ENCODE data around the gene TCF25. TPM values are rescaled to one million over a fixed set of nuclear protein-coding genes. Genes with fewer than 3 reads are reported as not detected.

TCF25 gene
- total RNA-seq, 3 donors from 2014 or later = 169 to 243 (median 176) TPM

GRCh38 chr16:89853306-89853993 lies 19.9 kb upstream of the TCF25 start:
- TF ChIP-seq POLR2A (IDR thresholded peaks at IDR 0.05) (no peak), CTCF (IDR thresholded peaks at IDR 0.05) (no peak), POLR2AphosphoS5 (IDR thresholded peaks at IDR 0.05) (no peak)
- Histone ChIP-seq H3K27me3 (no peaks in the 10 kb centered on the region), H3K36me3 (no peaks in the 10 kb centered on the region), H3K27ac (no peak overlapping the region), H3K4me3 (no peak overlapping the region), H3K4me1 (no peaks in the 10 kb centered on the region), H3K9me3 (no peaks in the 10 kb centered on the region)
- intact Hi-C loops (cut with DNase I; ENCODE audit: low total_unique reads) = no loop called here
- no peak for DNase-seq (ENCODE audit: low spot score in 2 of 2)

- Histone ChIP-seq H3K27me3 (no peaks in the 10 kb centered on the region), H3K4me3 (no peak overlapping the region), H3K9me3 (no peaks in the 10 kb centered on the region), H3K36me3 (no peaks in the 10 kb centered on the region), H3K4me1 (no peaks in the 10 kb centered on the region), H3K27ac (no peak overlapping the region)
- TF ChIP-seq CTCF (IDR thresholded peaks at IDR 0.05) (no peak), POLR2A (IDR thresholded peaks at IDR 0.05) (no peak), POLR2AphosphoS5 (IDR thresholded peaks at IDR 0.05) (no peak)
- intact Hi-C loops (cut with DNase I; ENCODE audit: low total_unique reads) = no loop called here
- no peak for DNase-seq (ENCODE audit: low spot score in 2 of 2)
These were observed 18.0 kb upstream of the TCF25 start for GRCh38 chr16:89855301-89855945.

GRCh38 chr16:89855986-89856385 lies 17.4 kb upstream of the TCF25 start:
- intact Hi-C loops (cut with DNase I; ENCODE audit: low total_unique reads) = no loop called here
- Histone ChIP-seq H3K9me3 (no peaks in the 10 kb centered on the region), H3K4me1 (no peaks in the 10 kb centered on the region), H3K27me3 (no peaks in the 10 kb centered on the region), H3K36me3 (no peaks in the 10 kb centered on the region), H3K4me3 (no peak overlapping the region), H3K27ac (no peak overlapping the region)
- TF ChIP-seq POLR2A (IDR thresholded peaks at IDR 0.05) = no peak
- no peak for TF ChIP-seq CTCF (IDR thresholded peaks at IDR 0.05)
- no peak for TF ChIP-seq POLR2AphosphoS5 (IDR thresholded peaks at IDR 0.05)
- no peak for DNase-seq (ENCODE audit: low spot score in 2 of 2)

- no peaks in the 10 kb centered on the region for H3K36me3 ChIP-seq
- H3K27ac ChIP-seq = no peak overlapping the region
- H3K9me3 ChIP-seq = no peaks in the 10 kb centered on the region
- intact Hi-C loops (cut with DNase I; ENCODE audit: low total_unique reads) = no loop called here
- TF ChIP-seq POLR2AphosphoS5 (IDR thresholded peaks at IDR 0.05) = no peak
- TF ChIP-seq CTCF (IDR thresholded peaks at IDR 0.05) = no peak
- TF ChIP-seq POLR2A (IDR thresholded peaks at IDR 0.05) = no peak
- no peak overlapping the region for H3K4me3 ChIP-seq
- H3K27me3 ChIP-seq = no peaks in the 10 kb centered on the region
- H3K4me1 ChIP-seq = no peaks in the 10 kb centered on the region
- no peak for DNase-seq (ENCODE audit: low spot score in 2 of 2)
These were observed 14.3 kb upstream of the TCF25 start for GRCh38 chr16:89858973-89859614.

GRCh38 chr16:89859615-89860007 lies 13.8 kb upstream of the TCF25 start:
- Histone ChIP-seq H3K4me3 (no peak overlapping the region), H3K4me1 (no peaks in the 10 kb centered on the region), H3K27me3 (no peaks in the 10 kb centered on the region), H3K27ac (no peak overlapping the region), H3K36me3 (no peaks in the 10 kb centered on the region), H3K9me3 (no peaks in the 10 kb centered on the region)
- intact Hi-C loops (cut with DNase I; ENCODE audit: low total_unique reads) = loop anchor here (5.0 kb wide), 1 partner anchor 297 kb away; the partner anchor contains the start of gene RPL13
- TF ChIP-seq POLR2AphosphoS5 (IDR thresholded peaks at IDR 0.05) = no peak
- no peak for TF ChIP-seq POLR2A (IDR thresholded peaks at IDR 0.05)
- TF ChIP-seq CTCF (IDR thresholded peaks at IDR 0.05) = no peak
- no peak for DNase-seq (ENCODE audit: low spot score in 2 of 2)
